Measurements from ENCODE around the gene LRP1.

The LRP1 gene

GRCh38 chr12:57145460-57146059 lies 17.3 kb downstream of the LRP1 start:
- H3K27me3 ChIP-seq (ENCODE audit: control insufficient read depth, insufficient read depth, low read length), result no peaks in the 10 kb centered on the region
- H3K79me2 ChIP-seq, result no peaks in the 10 kb centered on the region
- TF ChIP-seq CTCF (IDR thresholded peaks at IDR 0.05), result no peak
- no peak overlapping the region for H3K9ac ChIP-seq
- H3K9me3 ChIP-seq (ENCODE audit: control insufficient read depth, low read length), result no peaks in the 10 kb centered on the region
- H3K4me2 ChIP-seq (ENCODE audit: low read length), result no peak overlapping the region
- H3K36me3 ChIP-seq (ENCODE audit: control insufficient read depth, insufficient read depth, low read length), result no peaks in the 10 kb centered on the region
- no peak overlapping the region for H3K4me3 ChIP-seq (ENCODE audit: low read depth, low read length)
- H3K4me1 ChIP-seq, result no peaks in the 10 kb centered on the region
- H2AFZ ChIP-seq, result no peak overlapping the region
- no peak overlapping the region for H3K27ac ChIP-seq

- Histone ChIP-seq H2AFZ (no peak overlapping the region), H3K9me3 (ENCODE audit: control insufficient read depth, low read length) (no peaks in the 10 kb centered on the region), H3K79me2 (no peaks in the 10 kb centered on the region), H3K27ac (no peak overlapping the region), H3K4me2 (ENCODE audit: low read length) (no peak overlapping the region), H3K27me3 (ENCODE audit: control insufficient read depth, insufficient read depth, low read length) (no peaks in the 10 kb centered on the region), H3K4me1 (no peaks in the 10 kb centered on the region), H3K36me3 (ENCODE audit: control insufficient read depth, insufficient read depth, low read length) (no peaks in the 10 kb centered on the region), H3K9ac (no peak overlapping the region), H3K4me3 (ENCODE audit: low read depth, low read length) (no peak overlapping the region)
- TF ChIP-seq CTCF (IDR thresholded peaks at IDR 0.05), result no peak
These were observed 17.8 kb downstream of the LRP1 start for GRCh38 chr12:57146092-57146491.

GRCh38 chr12:57146961-57147944 lies 19.0 kb downstream of the LRP1 start, which contains the start of gene LRP1-AS:
LRP1-AS (minus strand) TSS chr12:57147619.
- Histone ChIP-seq H3K9ac (no peak within 1 kb of the TSS), H3K79me2 (no peaks in the 10 kb centered on the region), H3K9me3 (ENCODE audit: control insufficient read depth, low read length) (no peaks in the 10 kb centered on the region), H3K4me3 (ENCODE audit: low read depth, low read length) (no peak within 1 kb of the TSS), H2AFZ (no peak within 1 kb of the TSS), H3K4me2 (ENCODE audit: low read length) (no peak within 1 kb of the TSS), H3K27ac (no peak within 1 kb of the TSS), H3K4me1 (no peaks in the 10 kb centered on the region), H3K36me3 (ENCODE audit: control insufficient read depth, insufficient read depth, low read length) (no peaks in the 10 kb centered on the region), H3K27me3 (ENCODE audit: control insufficient read depth, insufficient read depth, low read length) (no peaks in the 10 kb centered on the region)
- no peak for TF ChIP-seq CTCF (IDR thresholded peaks at IDR 0.05)

DNA sequence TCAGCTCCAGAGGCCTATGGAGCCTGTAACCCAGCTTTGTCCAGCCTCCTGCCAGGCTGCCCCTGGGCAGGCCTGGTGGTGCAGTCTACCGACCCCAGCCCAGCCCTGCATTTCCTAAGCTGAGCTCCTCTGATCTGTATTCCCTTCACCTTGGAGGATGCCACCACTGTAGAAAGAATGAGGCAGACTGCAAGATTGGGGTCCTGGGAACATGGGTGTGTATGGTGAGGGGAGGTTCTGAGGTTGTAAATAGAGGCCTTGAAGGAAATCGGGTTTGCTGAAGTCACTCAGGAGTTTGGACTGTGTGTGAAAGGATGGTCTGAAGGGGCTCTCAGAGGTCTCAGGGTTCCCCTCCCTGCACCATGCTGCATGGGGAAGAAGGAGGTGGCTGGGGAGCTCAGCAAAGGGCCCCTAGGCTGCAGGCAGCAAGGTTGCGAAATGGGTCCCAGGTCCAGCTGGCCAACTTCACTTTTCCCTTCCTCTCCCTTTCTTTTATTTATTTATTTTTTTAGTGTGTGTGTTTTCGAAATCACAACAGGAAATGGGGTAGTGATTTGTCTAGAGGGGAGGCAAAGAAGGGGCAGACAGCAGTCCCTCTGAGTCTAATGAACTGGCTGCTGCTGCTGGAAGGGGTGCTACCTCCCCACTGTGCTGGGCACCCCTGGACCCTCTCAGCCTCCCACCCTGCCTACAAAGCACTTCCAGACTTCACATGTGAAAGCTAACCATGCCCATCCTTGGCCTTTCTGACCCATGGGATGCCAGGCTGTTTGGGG lies 20.4 kb downstream of the LRP1 start:
- Histone ChIP-seq H3K4me1 (no peaks in the 10 kb centered on the region), H3K9ac (no peak overlapping the region), H3K36me3 (ENCODE audit: control insufficient read depth, insufficient read depth, low read length) (no peaks in the 10 kb centered on the region)

More for the DNA sequence above, 20.4 kb downstream of the LRP1 start:
- no peaks in the 10 kb centered on the region for H3K9me3 ChIP-seq (ENCODE audit: control insufficient read depth, low read length)
- peak overlapping the region; percentile 39 for H3K27ac ChIP-seq
- H3K79me2 ChIP-seq, result no peaks in the 10 kb centered on the region
- no peaks in the 10 kb centered on the region for H3K27me3 ChIP-seq (ENCODE audit: control insufficient read depth, insufficient read depth, low read length)
- TF ChIP-seq CTCF (IDR thresholded peaks at IDR 0.05), result no peak
- H3K4me2 ChIP-seq (ENCODE audit: low read length), result no peak overlapping the region
- no peak overlapping the region for H3K4me3 ChIP-seq (ENCODE audit: low read depth, low read length)
- H2AFZ ChIP-seq, result no peak overlapping the region

Data from parathyroid adenoma (tissue), 2 donors.